HEK293 (cell line): Measurements from ENCODE around the gene FAM234B.

Experiments used
- CTCF ChIA-PET: fragments of 350-600 bp; formaldehyde crosslinking; extraction: SDS; loops from one replicate; lab custom pipeline; 2021; ENCODE audit warnings: antibody characterized with exemption; lab: Yijun Ruan, JAX
- POLR2A ChIA-PET: fragments of 300-600 bp; formaldehyde crosslinking; extraction: SDS; loops from one replicate; lab custom pipeline; 2020; ENCODE audit warnings: antibody characterized with exemption, inconsistent platforms; lab: Yijun Ruan, JAX
- H3K27ac ChIP-seq: fragments of 200-500 bp; sonication (Bioruptor generic); 2 replicates; pipeline ENCODE4 v1.5.1; 2014; ENCODE audit warnings: low read depth, low read length, control low read depth, inconsistent platforms; ENCODE audit errors: extremely low read depth
- H3K36me3 ChIP-seq, 2 experiments: fragments of 200-500 bp in 1 of 2; sonication (Bioruptor generic) in 1 of 2; 1 replicate in 1 of 2; 2 replicates in 1 of 2; pipeline ENCODE4 v1.5.1; 2014 to 2017; ENCODE audit warnings: inconsistent platforms in 2 of 2, low read length in 2 of 2; ENCODE audit not compliant: control insufficient read depth in 2 of 2, insufficient read depth in 1 of 2
- H3K4me1 ChIP-seq: fragments of 200-500 bp; sonication (Bioruptor generic); 2 replicates; pipeline ENCODE4 v1.5.1; 2014; ENCODE audit warnings: mild to moderate bottlenecking, low read length, inconsistent platforms; ENCODE audit not compliant: control insufficient read depth, insufficient read depth
- H3K4me3 ChIP-seq: 2 replicates; pipeline ENCODE4 v1.5.1; 2011; ENCODE audit warnings: low read depth, mild to moderate bottlenecking, control low read depth, low read length, moderate library complexity
- H3K9me3 ChIP-seq: fragments of 200-500 bp; sonication (Bioruptor generic); 2 replicates; pipeline ENCODE4 v1.5.1; 2014; ENCODE audit warnings: low read depth, low read length, inconsistent platforms; ENCODE audit not compliant: control insufficient read depth, insufficient read depth
- EGR2 ChIP-seq: fragments of 450-650 bp; formaldehyde crosslinking; IDR thresholded peaks from 2 replicates; pipeline ENCODE4 v1.5.1; 2016; ENCODE audit warnings: low read depth, missing biosample characterization, missing genetic modification characterization
- HOXC10 ChIP-seq: sonication (generic); formaldehyde crosslinking; IDR thresholded peaks from 2 replicates; pipeline ENCODE4 v1.8.1; 2023; ENCODE audit warnings: mild to moderate bottlenecking, missing genetic modification reagents
- MEIS1 ChIP-seq: sonication (generic); formaldehyde crosslinking; IDR thresholded peaks from 2 replicates; pipeline ENCODE4 v1.8.1; 2022; ENCODE audit warnings: missing genetic modification reagents, mild to moderate bottlenecking, borderline replicate concordance
- OSR2 ChIP-seq: fragments of 450-650 bp; formaldehyde crosslinking; IDR thresholded peaks from 2 replicates; pipeline ENCODE4 v1.5.1; 2016; ENCODE audit warnings: missing biosample characterization, missing genetic modification characterization
- PRDM1 ChIP-seq: fragments of 450-650 bp; formaldehyde crosslinking; IDR thresholded peaks from 2 replicates; pipeline ENCODE4; 2016; ENCODE audit warnings: missing biosample characterization, missing genetic modification characterization
- SCRT2 ChIP-seq: fragments of 450-650 bp; formaldehyde crosslinking; IDR thresholded peaks from 2 replicates; pipeline ENCODE4 v1.5.1; 2016; ENCODE audit warnings: missing biosample characterization, missing genetic modification characterization
- WT1 ChIP-seq: fragments of 450-650 bp; formaldehyde crosslinking; IDR thresholded peaks from 2 replicates; pipeline ENCODE4 v1.5.1; 2016; ENCODE audit warnings: missing biosample characterization, missing genetic modification characterization
- ZBTB1 ChIP-seq: fragments of 450-650 bp; formaldehyde crosslinking; IDR thresholded peaks from 2 replicates; pipeline ENCODE4 v1.5.1; 2016; ENCODE audit warnings: missing biosample characterization, missing genetic modification characterization
- ZFHX2 ChIP-seq: fragments of 450-650 bp; formaldehyde crosslinking; conservative IDR thresholded peaks from 2 replicates; pipeline ENCODE4 v1.5.1; 2016; ENCODE audit warnings: missing biosample characterization, missing genetic modification characterization
- ZNF132 ChIP-seq: fragments of 450-650 bp; formaldehyde crosslinking; IDR thresholded peaks from 2 replicates; pipeline ENCODE4 v1.5.1; 2017; ENCODE audit warnings: missing biosample characterization, missing genetic modification characterization, borderline replicate concordance
- ZNF24 ChIP-seq: fragments of 450-650 bp; formaldehyde crosslinking; IDR thresholded peaks from 2 replicates; pipeline ENCODE4 v1.5.1; 2016; ENCODE audit warnings: missing biosample characterization, missing genetic modification characterization
- ZNF433 ChIP-seq: fragments of 450-650 bp; formaldehyde crosslinking; IDR thresholded peaks from 2 replicates; pipeline ENCODE4 v1.5.1; 2016; ENCODE audit warnings: missing biosample characterization, missing genetic modification characterization, low read depth
- ZNF521 ChIP-seq: fragments of 450-650 bp; formaldehyde crosslinking; IDR thresholded peaks from 2 replicates; pipeline ENCODE4 v1.5.1; 2017; ENCODE audit warnings: missing biosample characterization, mild to moderate bottlenecking, missing genetic modification characterization
- ZNF548 ChIP-seq: fragments of 450-650 bp; formaldehyde crosslinking; IDR thresholded peaks from 2 replicates; pipeline ENCODE4 v1.5.1; 2016; ENCODE audit warnings: missing biosample characterization, missing genetic modification characterization
- ZNF561 ChIP-seq: fragments of 450-650 bp; IDR thresholded peaks from 2 replicates; pipeline ENCODE4 v1.5.1; 2018; ENCODE audit warnings: missing biosample characterization, missing genetic modification characterization, borderline replicate concordance
- ZNF747 ChIP-seq: fragments of 450-650 bp; formaldehyde crosslinking; IDR thresholded peaks from 2 replicates; pipeline ENCODE4 v1.5.1; 2016; ENCODE audit warnings: missing biosample characterization, missing genetic modification characterization
- ZNF785 ChIP-seq: fragments of 450-650 bp; formaldehyde crosslinking; IDR thresholded peaks from 2 replicates; pipeline ENCODE4 v1.5.1; 2016; ENCODE audit warnings: missing biosample characterization, missing genetic modification characterization
- ZSCAN30 ChIP-seq: fragments of 450-650 bp; IDR thresholded peaks from 2 replicates; pipeline ENCODE4 v1.5.1; 2018; ENCODE audit warnings: missing biosample characterization, mild to moderate bottlenecking, missing genetic modification characterization, moderate library complexity
- TF ChIP-seq, protein P1 (sequence below): fragments of 450-650 bp; formaldehyde crosslinking; IDR thresholded peaks from 2 replicates; pipeline ENCODE4 v1.5.1; 2016; ENCODE audit warnings: missing biosample characterization, missing genetic modification characterization
- TF ChIP-seq, protein P2 (sequence below): fragments of 450-650 bp; formaldehyde crosslinking; IDR thresholded peaks from 2 replicates; pipeline ENCODE4 v1.5.1; 2016; ENCODE audit warnings: missing biosample characterization, missing genetic modification characterization
- TF ChIP-seq, protein P3 (sequence below): fragments of 450-650 bp; formaldehyde crosslinking; IDR thresholded peaks from 2 replicates; pipeline ENCODE4 v1.5.1; 2016; ENCODE audit warnings: missing biosample characterization, missing genetic modification characterization
- TF ChIP-seq, protein P4 (sequence below): fragments of 450-650 bp; formaldehyde crosslinking; IDR thresholded peaks from 2 replicates; pipeline ENCODE4 v1.5.1; 2017; ENCODE audit warnings: missing biosample characterization, missing genetic modification characterization

The FAM234B gene

DNA sequence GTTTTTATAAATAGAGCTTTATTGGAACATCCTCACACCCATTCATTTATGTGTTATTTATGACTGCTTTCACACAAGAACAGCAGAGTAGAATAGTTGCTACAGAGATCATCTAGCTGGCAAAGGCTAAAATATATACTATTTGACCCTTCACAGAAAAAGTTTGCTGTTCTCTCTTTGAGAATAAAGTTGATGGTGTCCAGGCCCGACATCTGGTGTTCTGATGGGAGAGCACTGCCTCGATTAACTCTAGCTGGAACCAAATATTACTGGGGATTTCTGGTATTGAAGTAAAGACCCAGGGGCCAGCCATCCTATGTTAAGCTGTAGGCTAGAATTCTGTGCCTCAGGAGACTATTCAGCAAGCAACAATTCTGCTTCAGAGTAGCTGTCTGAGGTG is 21.8 kb downstream of the FAM234B start:
- POLR2A ChIA-PET, result no interaction called here
- H3K27ac ChIP-seq, result no peak overlapping the region
- CTCF ChIA-PET, result interaction anchor here (0.6 to 1.5 kb wide), 4 partner anchors 33 to 290 kb away, joined by 3 to 5 read pairs (median 3); no protein-coding TSS in a partner anchor
- no peaks in the 10 kb centered on the region for H3K4me1 ChIP-seq
- peaks cover 3 to 73% of the 10 kb centered on the region in 2 experiments; a peak in 1 of 3 replicates for H3K36me3 ChIP-seq
- no peaks in the 10 kb centered on the region for H3K9me3 ChIP-seq
- TF ChIP-seq, protein P1, sequence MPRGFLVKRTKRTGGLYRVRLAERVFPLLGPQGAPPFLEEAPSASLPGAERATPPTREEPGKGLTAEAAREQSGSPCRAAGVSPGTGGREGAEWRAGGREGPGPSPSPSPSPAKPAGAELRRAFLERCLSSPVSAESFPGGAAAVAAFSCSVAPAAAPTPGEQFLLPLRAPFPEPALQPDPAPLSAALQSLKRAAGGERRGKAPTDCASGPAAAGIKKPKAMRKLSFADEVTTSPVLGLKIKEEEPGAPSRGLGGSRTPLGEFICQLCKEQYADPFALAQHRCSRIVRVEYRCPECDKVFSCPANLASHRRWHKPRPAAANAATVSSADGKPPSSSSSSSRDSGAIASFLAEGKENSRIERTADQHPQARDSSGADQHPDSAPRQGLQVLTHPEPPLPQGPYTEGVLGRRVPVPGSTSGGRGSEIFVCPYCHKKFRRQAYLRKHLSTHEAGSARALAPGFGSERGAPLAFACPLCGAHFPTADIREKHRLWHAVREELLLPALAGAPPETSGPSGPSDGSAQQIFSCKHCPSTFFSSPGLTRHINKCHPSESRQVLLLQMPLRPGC (tag by site-specific recombination), result no peak
- no peak for TF ChIP-seq ZNF785 (tag by site-specific recombination)
- no peak for TF ChIP-seq ZNF747 (tag by site-specific recombination)
- TF ChIP-seq PRDM1 (tag by site-specific recombination), result no peak
- TF ChIP-seq, protein P2, sequence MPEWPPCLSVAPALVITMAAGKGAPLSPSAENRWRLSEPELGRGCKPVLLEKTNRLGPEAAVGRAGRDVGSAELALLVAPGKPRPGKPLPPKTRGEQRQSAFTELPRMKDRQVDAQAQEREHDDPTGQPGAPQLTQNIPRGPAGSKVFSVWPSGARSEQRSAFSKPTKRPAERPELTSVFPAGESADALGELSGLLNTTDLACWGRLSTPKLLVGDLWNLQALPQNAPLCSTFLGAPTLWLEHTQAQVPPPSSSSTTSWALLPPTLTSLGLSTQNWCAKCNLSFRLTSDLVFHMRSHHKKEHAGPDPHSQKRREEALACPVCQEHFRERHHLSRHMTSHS, result no peak
- no peak for TF ChIP-seq ZNF561 (tag by site-specific recombination)
- TF ChIP-seq ZSCAN30 (tag by site-specific recombination), result no peak
- H3K4me3 ChIP-seq, result no peak overlapping the region

DNA sequence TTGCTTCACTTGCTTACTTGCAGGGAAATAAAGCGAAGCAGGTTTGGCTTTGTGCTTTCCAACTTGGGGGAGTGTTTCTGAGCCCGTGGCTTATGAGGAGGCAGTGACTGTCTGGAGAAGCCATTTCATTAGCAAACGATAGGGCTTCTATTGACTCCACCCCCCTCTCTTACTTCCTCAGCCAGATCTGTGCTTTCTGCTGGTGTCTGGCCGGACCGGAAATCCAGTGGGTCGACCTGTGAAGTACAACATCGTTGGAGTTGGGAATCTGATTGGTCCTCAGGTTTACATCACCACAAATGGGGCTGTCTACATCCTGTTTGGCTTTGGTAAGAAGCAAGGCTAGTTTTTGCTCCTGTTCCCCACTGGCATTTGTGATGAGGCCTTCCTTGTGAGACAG is 22.3 kb downstream of the FAM234B start:
- POLR2A ChIA-PET, result no interaction called here
- H3K4me3 ChIP-seq, result no peak overlapping the region
- H3K27ac ChIP-seq, result no peak overlapping the region
- no peaks in the 10 kb centered on the region for H3K9me3 ChIP-seq
- no peaks in the 10 kb centered on the region for H3K4me1 ChIP-seq
- TF ChIP-seq ZNF548 (tag by site-specific recombination), result no peak
- TF ChIP-seq WT1, result no peak
- TF ChIP-seq, protein P3, sequence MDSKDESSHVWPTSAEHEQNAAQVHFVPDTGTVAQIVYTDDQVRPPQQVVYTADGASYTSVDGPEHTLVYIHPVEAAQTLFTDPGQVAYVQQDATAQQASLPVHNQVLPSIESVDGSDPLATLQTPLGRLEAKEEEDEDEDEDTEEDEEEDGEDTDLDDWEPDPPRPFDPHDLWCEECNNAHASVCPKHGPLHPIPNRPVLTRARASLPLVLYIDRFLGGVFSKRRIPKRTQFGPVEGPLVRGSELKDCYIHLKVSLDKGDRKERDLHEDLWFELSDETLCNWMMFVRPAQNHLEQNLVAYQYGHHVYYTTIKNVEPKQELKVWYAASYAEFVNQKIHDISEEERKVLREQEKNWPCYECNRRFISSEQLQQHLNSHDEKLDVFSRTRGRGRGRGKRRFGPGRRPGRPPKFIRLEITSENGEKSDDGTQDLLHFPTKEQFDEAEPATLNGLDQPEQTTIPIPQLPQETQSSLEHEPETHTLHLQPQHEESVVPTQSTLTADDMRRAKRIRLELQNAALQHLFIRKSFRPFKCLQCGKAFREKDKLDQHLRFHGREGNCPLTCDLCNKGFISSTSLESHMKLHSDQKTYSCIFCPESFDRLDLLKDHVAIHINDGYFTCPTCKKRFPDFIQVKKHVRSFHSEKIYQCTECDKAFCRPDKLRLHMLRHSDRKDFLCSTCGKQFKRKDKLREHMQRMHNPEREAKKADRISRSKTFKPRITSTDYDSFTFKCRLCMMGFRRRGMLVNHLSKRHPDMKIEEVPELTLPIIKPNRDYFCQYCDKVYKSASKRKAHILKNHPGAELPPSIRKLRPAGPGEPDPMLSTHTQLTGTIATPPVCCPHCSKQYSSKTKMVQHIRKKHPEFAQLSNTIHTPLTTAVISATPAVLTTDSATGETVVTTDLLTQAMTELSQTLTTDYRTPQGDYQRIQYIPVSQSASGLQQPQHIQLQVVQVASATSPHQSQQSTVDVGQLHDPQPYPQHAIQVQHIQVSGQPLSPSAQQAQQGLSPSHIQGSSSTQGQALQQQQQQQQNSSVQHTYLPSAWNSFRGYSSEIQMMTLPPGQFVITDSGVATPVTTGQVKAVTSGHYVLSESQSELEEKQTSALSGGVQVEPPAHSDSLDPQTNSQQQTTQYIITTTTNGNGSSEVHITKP, result no peak
- no peak for TF ChIP-seq EGR2 (tag by site-specific recombination)
- no peak for TF ChIP-seq SCRT2
- TF ChIP-seq ZNF433 (tag by site-specific recombination), result no peak
- TF ChIP-seq ZNF24 (tag by site-specific recombination), result no peak
- no peak for TF ChIP-seq OSR2
- TF ChIP-seq HOXC10 (CRISPR knock-in tag), result no peak
- no peak for TF ChIP-seq ZNF132 (tag by site-specific recombination)
- TF ChIP-seq ZNF521 (tag by site-specific recombination), result no peak
- no peak for TF ChIP-seq MEIS1
- TF ChIP-seq, protein P4, sequence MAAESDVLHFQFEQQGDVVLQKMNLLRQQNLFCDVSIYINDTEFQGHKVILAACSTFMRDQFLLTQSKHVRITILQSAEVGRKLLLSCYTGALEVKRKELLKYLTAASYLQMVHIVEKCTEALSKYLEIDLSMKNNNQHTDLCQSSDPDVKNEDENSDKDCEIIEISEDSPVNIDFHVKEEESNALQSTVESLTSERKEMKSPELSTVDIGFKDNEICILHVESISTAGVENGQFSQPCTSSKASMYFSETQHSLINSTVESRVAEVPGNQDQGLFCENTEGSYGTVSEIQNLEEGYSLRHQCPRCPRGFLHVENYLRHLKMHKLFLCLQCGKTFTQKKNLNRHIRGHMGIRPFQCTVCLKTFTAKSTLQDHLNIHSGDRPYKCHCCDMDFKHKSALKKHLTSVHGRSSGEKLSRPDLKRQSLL, result no peak
- no peak for TF ChIP-seq ZBTB1 (tag by site-specific recombination)
- TF ChIP-seq ZFHX2, result no peak
- CTCF ChIA-PET, result interaction anchor here (0.6 to 1.0 kb wide), 2 partner anchors 191 to 290 kb away, joined by 3 read pairs; no protein-coding TSS in a partner anchor
- peaks cover 3 to 73% of the 10 kb centered on the region in 2 experiments; a peak in 1 of 3 replicates for H3K36me3 ChIP-seq
